ENCODE results near the gene CC2D2A. TPM values are rescaled to one million over a fixed set of nuclear protein-coding genes. Genes with fewer than 3 reads are reported as not detected.

Gene CC2D2A
- total and polyA plus RNA-seq, 4 donors: 9.2 to 63.7 (median 24.8) TPM

- Histone ChIP-seq H3K36me3 (ENCODE audit: control insufficient read depth in 4 of 4, insufficient read depth in 4 of 4, low read length in 4 of 4) (peaks cover 0 to 34% (median 13%) of the 10 kb centered on the region in 4 donors), H3K4me3 (no peak overlapping the region), H3K9me3 (ENCODE audit: control insufficient read depth in 4 of 4, insufficient read depth in 3 of 4, low read length in 3 of 4) (no peaks in the 10 kb centered on the region), H3K27me3 (ENCODE audit: control insufficient read depth in 3 of 3, insufficient read depth in 3 of 3, low read length in 2 of 3) (no peaks in the 10 kb centered on the region), H3K9ac (ENCODE audit: insufficient read depth in 1 of 2, low read length in 2 of 2) (no peak overlapping the region), H3K4me1 (ENCODE audit: control insufficient read depth in 5 of 5, insufficient read depth in 5 of 5, low read length in 5 of 5) (no peaks in the 10 kb centered on the region), H3K27ac (ENCODE audit: low read depth in 1 of 2, low read length in 1 of 2) (no peak overlapping the region)
- 96% methylated on average over 3 of the region's 3 CpGs for whole genome bisulfite sequencing, 2 donors
- DNase-seq: no peak
- no peak for TF ChIP-seq CTCF (IDR thresholded peaks at IDR 0.05; ENCODE audit: control extremely low read depth, extremely low read depth)
- no peak for ATAC-seq (ENCODE audit: insufficient read depth, low FRiP score)
These were observed 62.1 kb downstream of the CC2D2A start for GRCh38 chr4:15531792-15532191.

- Histone ChIP-seq H3K27me3 (ENCODE audit: control insufficient read depth in 3 of 3, insufficient read depth in 3 of 3, low read length in 2 of 3) (no peaks in the 10 kb centered on the region), H3K4me1 (ENCODE audit: control insufficient read depth in 5 of 5, insufficient read depth in 5 of 5, low read length in 5 of 5) (no peaks in the 10 kb centered on the region), H3K9me3 (ENCODE audit: control insufficient read depth in 4 of 4, insufficient read depth in 3 of 4, low read length in 3 of 4) (no peaks in the 10 kb centered on the region), H3K27ac (ENCODE audit: low read depth in 1 of 2, low read length in 1 of 2) (no peak overlapping the region), H3K9ac (ENCODE audit: insufficient read depth in 1 of 2, low read length in 2 of 2) (no peak overlapping the region), H3K36me3 (ENCODE audit: control insufficient read depth in 4 of 4, insufficient read depth in 4 of 4, low read length in 4 of 4) (peaks cover 0 to 31% (median 15%) of the 10 kb centered on the region in 4 donors), H3K4me3 (no peak overlapping the region)
- ATAC-seq (ENCODE audit: insufficient read depth, low FRiP score): no peak
- no peak for DNase-seq
- 83 to 89% methylated on average over 2 of the region's 2 CpGs for WGBS, 2 donors
- TF ChIP-seq CTCF (IDR thresholded peaks at IDR 0.05; ENCODE audit: control extremely low read depth, extremely low read depth): no peak
These were observed 64.1 kb downstream of the CC2D2A start for GRCh38 chr4:15533817-15534216.

GRCh38 chr4:15535599-15535998 lies 65.9 kb downstream of the CC2D2A start:
- WGBS, 2 donors: 96 to 98% methylated on average over 6 of the region's 6 CpGs
- no peaks in the 10 kb centered on the region for H3K27me3 ChIP-seq (ENCODE audit: control insufficient read depth in 3 of 3, insufficient read depth in 3 of 3, low read length in 2 of 3)
- ATAC-seq (ENCODE audit: insufficient read depth, low FRiP score) (no peak), DNase-seq (no peak)
- no peak overlapping the region for H3K27ac ChIP-seq (ENCODE audit: low read depth in 1 of 2, low read length in 1 of 2)
- TF ChIP-seq CTCF (IDR thresholded peaks at IDR 0.05; ENCODE audit: control extremely low read depth, extremely low read depth): no peak
- H3K9ac ChIP-seq (ENCODE audit: insufficient read depth in 1 of 2, low read length in 2 of 2): no peak overlapping the region
- no peak overlapping the region for H3K4me3 ChIP-seq
- H3K4me1 ChIP-seq (ENCODE audit: control insufficient read depth in 5 of 5, insufficient read depth in 5 of 5, low read length in 5 of 5): no peaks in the 10 kb centered on the region
- no peaks in the 10 kb centered on the region for H3K9me3 ChIP-seq (ENCODE audit: control insufficient read depth in 4 of 4, insufficient read depth in 3 of 4, low read length in 3 of 4)
- H3K36me3 ChIP-seq (ENCODE audit: control insufficient read depth in 4 of 4, insufficient read depth in 4 of 4, low read length in 4 of 4): peaks cover 0 to 36% (median 15%) of the 10 kb centered on the region in 4 donors

All from lung (tissue), 12 donors.